ENCODE data around the gene RASSF1.

Gene RASSF1

GRCh38 chr3:50299929-50300680 lies 40.5 kb downstream of the RASSF1 start:
- peak; percentile 67 for DNase-seq (ENCODE audit: low read depth)

- no peak for DNase-seq (ENCODE audit: low read depth)
These were observed 41.1 kb downstream of the RASSF1 start for GRCh38 chr3:50299638-50299928.

DNA sequence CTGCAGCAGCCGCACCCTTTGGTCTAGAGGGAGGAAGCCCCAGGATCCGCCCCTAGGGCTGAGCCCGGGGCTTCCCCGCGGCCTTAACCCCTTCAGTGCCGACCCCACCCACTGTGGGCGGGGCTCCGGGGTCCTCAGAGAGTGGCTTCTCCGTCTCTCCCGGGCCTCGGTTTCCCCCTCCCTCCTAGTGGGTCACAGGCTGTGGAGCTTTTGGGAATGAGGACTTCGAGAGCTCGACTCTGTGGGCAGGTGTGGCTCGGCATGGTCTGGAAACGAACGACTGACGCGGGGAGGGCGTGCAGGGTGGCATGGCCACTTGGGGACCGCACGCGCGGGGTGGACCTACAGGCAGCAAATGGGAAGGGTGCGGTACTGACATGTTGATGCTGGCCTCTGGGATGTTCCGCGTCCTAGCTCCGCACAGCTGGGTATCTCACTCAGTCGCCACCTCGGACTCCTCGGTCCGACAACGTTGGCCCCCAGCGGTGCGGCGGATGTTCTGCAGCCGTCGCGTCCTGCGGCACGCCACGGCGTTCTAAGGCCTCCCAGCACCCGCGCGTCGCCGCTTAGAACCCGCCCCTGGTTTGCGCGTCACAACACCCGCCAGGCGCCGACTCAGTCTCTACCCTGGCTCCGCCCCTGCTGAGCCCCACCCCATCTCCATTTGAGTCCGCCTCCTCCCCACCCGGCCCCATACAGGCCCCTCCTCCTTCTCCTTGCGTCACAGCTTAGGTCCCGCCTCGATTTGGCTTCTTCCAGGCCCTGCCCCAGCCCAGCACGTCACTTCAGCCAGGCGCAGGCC lies 41.6 kb downstream of the RASSF1 start, which contains the start of the genes HYAL3 and NAA80:
Gene HYAL3, minus strand, starts transcription at position 570 of the 802 bp plus-strand sequence. CDS start 3,803 bp downstream, outside the sequence.
Gene NAA80, minus strand, starts transcription at position 570 of the 802 bp plus-strand sequence. CDS start 1,942 bp downstream, outside the sequence.
- peak; percentile 100 for DNase-seq (ENCODE audit: low read depth)

DNA sequence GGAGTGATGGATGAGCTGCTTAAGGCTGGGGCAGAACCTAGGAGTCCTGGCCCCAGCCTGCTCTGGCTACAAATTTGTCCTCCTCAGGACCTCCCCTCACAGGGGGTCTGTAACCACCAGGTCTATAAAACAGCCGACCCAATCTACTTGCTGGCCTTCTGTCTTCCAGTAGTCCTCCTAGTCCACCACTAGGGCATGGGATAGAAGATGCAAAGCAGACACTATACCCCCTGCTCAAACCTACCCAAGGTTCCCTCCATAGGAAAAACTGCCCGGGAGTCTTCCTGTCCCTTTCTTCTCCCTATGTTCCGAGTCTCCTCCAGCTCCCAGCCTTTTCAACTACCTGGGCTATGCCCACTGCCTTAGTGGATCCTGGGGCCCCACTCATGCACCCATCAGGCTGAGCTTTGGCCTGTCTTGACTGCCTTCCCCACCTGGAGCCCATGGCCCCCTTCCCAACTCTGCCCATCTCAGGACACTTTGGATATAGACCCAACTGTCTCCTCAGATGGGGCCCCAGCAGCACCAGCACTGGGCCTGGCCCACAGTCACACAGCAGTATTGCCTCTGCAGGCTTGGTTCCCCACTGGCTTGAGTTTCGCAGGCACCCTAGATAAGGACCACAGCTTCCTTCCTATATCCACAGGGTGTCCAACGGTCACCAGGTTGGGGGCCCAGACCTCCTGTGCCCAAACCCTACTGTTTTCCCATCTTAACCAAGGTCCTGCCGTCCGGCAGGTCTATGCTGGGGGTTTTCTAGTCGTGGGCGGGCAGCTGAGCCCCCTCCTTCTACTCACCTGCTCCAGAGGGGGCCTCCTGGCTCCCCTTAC lies 42.5 kb downstream of the RASSF1 start:
- no peak for DNase-seq (ENCODE audit: low read depth)

- no peak for DNase-seq (ENCODE audit: low read depth)
These were observed 43.3 kb downstream of the RASSF1 start for GRCh38 chr3:50297384-50297775.

- DNase-seq (ENCODE audit: low read depth) = no peak
These were observed 43.8 kb downstream of the RASSF1 start for GRCh38 chr3:50296721-50297383.

DNA sequence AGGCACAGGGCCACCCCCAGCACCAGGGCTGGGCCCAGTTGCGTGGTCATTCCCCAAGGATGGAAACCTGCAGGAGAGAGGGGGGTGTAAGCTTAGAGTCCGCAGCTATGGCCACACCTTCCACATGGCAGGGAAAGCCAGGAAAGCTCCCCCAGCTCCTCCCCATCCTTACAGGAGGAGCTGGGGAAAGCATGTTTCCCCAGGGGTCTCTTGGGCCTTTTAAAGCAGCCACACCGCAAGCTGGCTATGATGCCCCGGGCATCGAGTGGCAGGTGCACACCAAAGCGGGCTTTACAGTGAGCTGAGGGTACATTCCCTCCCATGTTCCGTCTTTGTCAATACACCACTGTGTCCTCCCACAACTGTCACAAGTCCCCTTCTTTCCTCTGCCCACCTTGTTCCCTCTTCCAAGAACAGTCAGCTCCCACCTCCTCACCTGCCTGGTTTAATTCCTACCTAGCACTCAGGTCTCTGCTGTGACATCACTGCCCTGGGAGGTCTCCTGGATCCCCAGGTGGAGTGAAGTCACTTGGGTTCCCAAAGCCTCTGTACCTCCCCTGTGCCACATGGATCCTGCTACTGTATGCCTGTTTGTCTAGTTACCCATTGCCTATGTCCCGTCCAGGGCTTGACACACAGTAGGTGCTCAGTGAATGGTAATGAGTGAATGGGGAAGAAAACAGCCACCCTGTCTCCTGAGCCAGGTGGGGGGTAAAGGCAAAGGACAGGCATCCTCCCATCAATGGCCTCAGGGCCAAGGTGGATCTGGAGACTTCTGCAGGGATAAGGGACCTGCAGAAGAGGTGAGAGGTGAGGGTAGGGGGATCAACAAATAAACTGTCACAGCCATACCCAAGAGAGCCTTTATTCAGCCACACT lies 44.8 kb downstream of the RASSF1 start:
- no peak for DNase-seq (ENCODE audit: low read depth)

DNA sequence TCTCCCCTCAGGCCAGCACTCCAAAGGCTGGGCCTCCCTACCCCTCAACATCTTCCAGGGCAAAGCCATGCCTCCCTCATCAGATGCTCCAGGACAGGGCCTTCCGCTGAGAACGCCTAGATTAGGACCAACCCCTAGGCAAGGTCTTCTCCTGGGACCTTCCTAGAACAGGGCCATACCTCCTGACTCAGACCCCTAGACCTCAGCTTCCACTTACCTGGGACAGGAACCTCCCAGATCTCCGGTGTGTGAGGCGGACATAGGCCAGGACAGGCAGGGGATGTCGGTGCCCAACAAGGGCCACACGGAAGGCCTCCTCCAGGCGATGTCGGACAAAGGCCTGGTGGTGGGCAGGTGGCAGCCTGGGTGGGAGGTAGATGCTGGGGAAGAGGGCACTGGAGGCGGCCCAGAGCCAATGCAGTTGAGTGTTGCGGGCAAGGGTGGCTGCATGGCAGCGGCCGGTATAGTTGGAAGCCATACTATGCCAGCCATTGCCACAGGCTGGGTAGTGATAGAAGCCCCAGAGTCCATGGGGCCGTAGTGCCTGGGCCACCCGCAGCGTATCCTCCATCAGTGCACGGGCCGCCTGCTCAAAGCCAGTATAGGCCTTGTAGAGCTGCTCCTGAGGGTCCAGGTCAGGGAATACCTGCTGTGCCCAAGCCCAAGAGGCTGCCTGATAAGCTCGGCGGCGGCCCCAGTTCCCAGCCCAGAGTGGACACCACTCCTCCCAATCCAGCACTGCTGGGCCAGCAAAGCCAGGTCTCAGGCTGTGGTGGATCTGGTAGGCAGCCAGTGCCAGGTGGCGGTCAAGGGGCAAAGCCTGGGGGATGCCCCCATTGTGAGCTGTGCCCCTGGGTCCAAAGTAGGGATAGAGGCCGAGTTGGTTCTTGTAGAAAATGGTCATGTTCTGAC lies 45.9 kb downstream of the RASSF1 start:
- DNase-seq (ENCODE audit: low read depth) = no peak

- DNase-seq (ENCODE audit: low read depth) = no peak
These were observed 46.5 kb downstream of the RASSF1 start for GRCh38 chr3:50294089-50294488.

GRCh38 chr3:50293079-50293801 lies 47.4 kb downstream of the RASSF1 start:
- DNase-seq (ENCODE audit: low read depth) = no peak

DNA sequence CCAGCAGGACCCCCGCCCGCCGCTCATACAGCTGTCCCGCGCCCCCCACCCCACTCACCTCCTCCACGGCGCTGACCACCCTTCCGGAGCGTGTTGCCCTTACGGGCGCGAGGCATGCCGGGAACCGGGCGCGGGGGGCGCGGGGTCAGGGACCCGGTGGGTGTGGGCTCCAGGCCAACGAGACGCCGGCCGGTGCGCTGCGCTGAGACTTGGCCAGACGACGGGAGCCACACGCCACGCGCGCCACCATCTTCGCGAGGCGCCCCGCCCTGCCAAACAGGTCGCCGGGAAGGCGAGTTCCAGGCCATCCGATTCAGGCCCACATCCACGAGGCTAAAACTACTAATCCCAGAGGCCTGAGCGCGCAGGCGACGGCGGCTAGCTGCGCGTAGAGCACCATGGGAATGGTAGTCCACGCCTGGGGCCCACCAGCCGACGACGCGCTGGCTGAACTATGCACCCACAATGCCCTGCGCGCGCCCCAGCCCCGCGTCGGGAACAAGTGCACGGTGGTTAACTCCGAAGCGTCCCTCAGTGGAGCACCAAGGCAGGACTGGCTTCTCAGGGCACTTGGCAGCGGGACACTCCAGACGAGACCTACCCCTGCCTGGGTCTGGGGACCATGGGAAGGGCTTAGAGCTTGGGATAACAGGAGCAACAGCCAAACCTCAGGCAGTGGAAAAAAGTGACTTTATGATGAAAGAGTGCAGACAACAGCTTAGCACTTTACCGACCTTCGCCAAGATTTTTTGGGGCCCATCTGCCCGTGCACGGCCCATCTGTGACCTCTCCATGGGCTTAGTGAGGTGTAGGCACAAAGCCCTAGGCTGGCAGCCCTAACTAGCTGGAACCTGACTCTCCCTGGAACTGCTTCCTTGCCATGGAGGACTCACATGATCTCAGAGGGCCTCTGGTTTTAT lies 48.2 kb downstream of the RASSF1 start, which contains the start of gene IFRD2:
Gene IFRD2, minus strand, starts transcription at position 271 of the 920 bp plus-strand sequence. Its CDS starts 155 bp downstream, at position 116.
- peak; percentile 96 for DNase-seq (ENCODE audit: low read depth)

GRCh38 chr3:50290161-50290641 lies 50.4 kb downstream of the RASSF1 start:
- DNase-seq (ENCODE audit: low read depth) = no peak

DNA sequence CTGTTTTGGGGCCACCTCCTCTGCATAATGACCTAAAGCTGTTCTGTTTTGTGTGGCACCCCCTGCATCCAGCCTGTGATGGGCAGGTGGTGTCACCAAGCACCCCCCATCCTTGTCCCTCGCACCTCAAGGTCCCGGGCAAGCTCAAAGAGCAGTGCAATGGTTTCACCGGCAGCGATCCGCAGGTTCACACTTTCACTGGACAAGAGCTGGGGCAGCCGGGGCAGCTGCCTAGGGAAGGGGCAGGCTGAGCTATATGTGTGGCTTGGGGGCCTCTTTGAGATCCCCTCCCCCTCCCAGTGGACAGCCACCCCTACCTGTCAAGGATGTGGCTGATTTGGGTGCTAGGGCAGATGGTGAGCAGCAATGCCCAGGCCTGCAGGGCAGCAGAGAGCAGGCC lies 51.5 kb downstream of the RASSF1 start:
- DNase-seq (ENCODE audit: low read depth) = no peak

DNA sequence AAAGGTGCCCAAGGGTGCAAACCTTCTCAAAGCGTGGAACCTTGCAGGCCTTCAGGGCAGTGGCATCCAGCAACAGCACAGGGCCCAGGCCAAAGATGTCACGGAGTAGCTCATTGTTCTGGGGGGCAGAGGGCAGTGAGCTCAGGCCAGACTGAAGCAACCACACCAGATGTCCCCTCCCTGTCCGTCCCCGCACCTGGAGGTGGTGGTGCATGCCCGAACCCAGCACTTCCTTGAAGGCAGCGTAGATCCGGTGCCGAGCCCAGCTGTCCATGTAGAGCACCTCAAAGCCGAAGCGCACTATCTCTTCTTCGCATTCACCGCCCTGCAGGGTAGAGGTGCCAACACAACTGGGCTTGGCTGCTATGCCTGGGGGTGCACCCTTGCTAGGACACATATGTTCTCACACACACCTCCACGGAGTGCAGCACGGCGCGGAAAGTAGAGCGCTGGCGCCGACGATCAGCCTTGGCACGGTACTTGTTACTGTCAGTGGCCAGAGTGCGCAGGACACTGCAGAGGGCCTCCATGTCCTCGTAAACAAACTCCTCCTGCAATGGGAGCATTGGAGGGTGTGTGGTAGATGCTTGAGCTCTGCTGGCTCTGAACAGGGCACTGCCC lies 52.1 kb downstream of the RASSF1 start:
- no peak for DNase-seq (ENCODE audit: low read depth)

DNA sequence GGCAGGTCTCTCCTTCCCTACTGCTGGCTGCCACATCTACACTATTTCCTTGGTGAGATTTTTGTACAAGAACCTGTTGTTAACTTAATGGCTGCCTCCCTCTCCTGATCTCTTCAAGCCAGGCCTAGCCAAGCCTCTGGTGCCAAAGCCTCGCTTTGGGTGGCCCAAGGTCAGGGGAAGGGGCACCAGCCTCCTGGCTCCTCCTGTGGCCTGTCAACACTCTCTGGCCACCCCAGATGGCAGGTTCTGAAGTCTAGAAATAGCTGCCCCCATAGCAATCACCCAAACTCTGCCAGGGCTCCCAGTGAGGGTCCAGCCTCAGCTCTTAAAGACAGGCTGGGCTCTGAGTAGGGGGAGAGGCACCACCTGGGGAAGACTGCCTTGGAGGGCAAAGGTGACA lies 53.4 kb downstream of the RASSF1 start:
- no peak for DNase-seq (ENCODE audit: low read depth)

DNA sequence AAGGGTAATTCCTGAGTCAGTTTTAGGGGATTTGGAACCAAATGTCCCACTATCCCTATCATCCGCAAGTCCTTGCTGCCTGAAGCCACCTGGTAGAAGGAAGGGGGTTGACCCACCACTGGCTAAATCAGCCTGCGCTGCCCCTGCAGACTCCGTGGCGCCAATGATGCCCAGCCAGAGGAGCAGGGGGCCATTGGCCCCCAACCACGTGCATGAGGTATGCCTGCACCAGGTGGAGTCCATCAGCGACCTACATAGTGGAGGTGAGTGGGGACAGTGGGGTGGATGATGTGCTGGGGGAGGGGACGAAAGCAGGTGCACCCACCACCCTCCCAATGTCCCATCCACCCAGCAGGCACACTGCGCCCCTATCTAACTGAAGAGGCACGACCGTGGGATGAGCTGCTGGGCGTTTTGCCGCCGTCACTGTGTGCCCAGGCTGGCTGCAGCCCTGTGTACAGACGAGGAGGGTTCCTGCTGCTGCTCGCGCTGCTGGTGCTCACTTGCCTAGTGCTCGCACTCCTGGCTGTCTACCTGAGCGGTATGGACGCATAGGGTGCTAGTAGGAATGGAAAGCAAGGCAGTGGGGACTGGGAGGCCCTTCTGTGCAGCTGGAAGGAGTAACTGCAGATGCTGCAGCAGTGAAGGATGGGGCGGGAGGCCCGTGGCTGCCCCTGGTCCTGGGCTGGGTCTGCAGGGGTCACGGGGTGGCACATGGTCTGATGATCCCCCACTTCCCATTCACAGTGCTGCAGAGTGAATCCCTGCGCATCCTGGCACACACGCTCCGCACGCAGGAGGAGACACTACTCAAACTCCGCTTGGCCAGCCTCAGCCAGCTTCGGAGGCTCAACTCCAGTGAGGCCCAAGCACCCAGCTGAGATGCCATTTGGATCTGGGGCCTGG lies 54.1 kb downstream of the RASSF1 start:
- no peak for DNase-seq (ENCODE audit: low read depth)
